Breast epithelium (tissue), 4 donors: ENCODE measurements around the gene MAK. TPM values are rescaled to one million over a fixed set of nuclear protein-coding genes. Genes with fewer than 3 reads are reported as not detected.
A peak's percentile ranks its signal among the peaks of the same experiment; 100 is the strongest.

Experiments used
- DNase-seq, 2 donors: peaks; one replicate each; pipeline ENCODE4 v3.0.0-alpha.2; 2019; ENCODE audit warnings: low spot score in 2 of 2
- H3K27ac ChIP-seq, 2 donors: fragments of 200-600 bp; sonication (generic) in 1 of 2; one replicate each; pipeline ENCODE4 v1.5.1; 2016 to 2019; ENCODE audit warnings: mild to moderate bottlenecking in 1 of 2
- H3K27me3 ChIP-seq, 2 donors: fragments of 200-600 bp; sonication (generic) in 1 of 2; one replicate each; pipeline versions ENCODE4 v1.5.1 to v1.6.0; 2017 to 2019; ENCODE audit warnings: control low read depth in 1 of 2, mild to moderate bottlenecking in 1 of 2
- H3K36me3 ChIP-seq: fragments of 200-600 bp; one replicate; pipeline ENCODE4 v1.5.1; 2019
- H3K4me1 ChIP-seq, 2 donors: fragments of 200-600 bp; sonication (generic); one replicate each; pipeline ENCODE4 v1.5.1; 2016 to 2019; ENCODE audit warnings: control low read depth in 1 of 2
- H3K4me3 ChIP-seq, 3 donors: fragments of 200-600 bp; sonication (generic); 1 replicate in 2 of 3; 2 replicates in 1 of 3; pipeline ENCODE4 v1.5.1; 2016 to 2019; ENCODE audit warnings: mild to moderate bottlenecking in 3 of 3, moderate library complexity in 2 of 3
- H3K9me3 ChIP-seq, 2 donors: fragments of 200-600 bp; sonication (generic) in 1 of 2; one replicate each; pipeline ENCODE4 v1.5.1; 2016 to 2019; ENCODE audit warnings: control low read depth in 1 of 2
- CTCF ChIP-seq, 3 donors: fragments of 450-650 bp; IDR thresholded peaks; one replicate each; pipeline ENCODE4 v1.5.1; 2016 to 2017; ENCODE audit warnings: antibody characterized with exemption in 3 of 3, mild to moderate bottlenecking in 3 of 3, moderate library complexity in 3 of 3
- POLR2A ChIP-seq: fragments of 450-650 bp; IDR thresholded peaks from one replicate; pipeline ENCODE4 v1.6.1; 2016; ENCODE audit warnings: antibody characterized with exemption, mild to moderate bottlenecking, moderate library complexity
- POLR2AphosphoS5 ChIP-seq, 3 donors: sonication (generic); formaldehyde crosslinking; IDR thresholded peaks; one replicate each; pipeline ENCODE4 v1.6.1; 2017; ENCODE audit warnings: antibody characterized with exemption in 3 of 3
- intact Hi-C: fragments of 100-400 bp; cut with DNase I; formaldehyde crosslinking; loops from one replicate; pipeline ENCODE4 v1.15.1; 2023; ENCODE audit warnings: low total_unique reads
- total RNA-seq, 3 donors: library from RNA; depleted of rRNA; stranded (reverse); fragments of >200 nt; gene quantifications; one replicate each; pipeline ENCODE4 v1.1.0, GENCODE V29; 2016

The MAK gene
- total RNA-seq, 3 donors from 2014 or later = 0.16 to 0.98 (median 0.59) TPM

- intact Hi-C loops = no loop called here
- H3K27ac ChIP-seq = peak overlapping the region; percentile 87 to 90
- no peak for DNase-seq
- no peaks in the 10 kb centered on the region for H3K4me1 ChIP-seq
- no peaks in the 10 kb centered on the region for H3K27me3 ChIP-seq
- TF ChIP-seq CTCF (IDR thresholded peaks at IDR 0.05) = no peak
- no peak for TF ChIP-seq POLR2A
- no peak for TF ChIP-seq POLR2AphosphoS5 (IDR thresholded peaks at IDR 0.05)
- H3K36me3 ChIP-seq = no peaks in the 10 kb centered on the region
- peaks cover 0 to 8% of the 10 kb centered on the region in 2 donors for H3K9me3 ChIP-seq
- H3K4me3 ChIP-seq = peak overlapping the region; percentile 73 to 76 (median 74)
These were observed 525 bp upstream of the MAK start for GRCh38 chr6:10838794-10839333.

- Histone ChIP-seq H3K27ac (peak overlapping the region; percentile 87 to 90), H3K9me3 (no peaks in the 10 kb centered on the region), H3K4me3 (peak overlapping the region; percentile 73 to 76 (median 74)), H3K27me3 (no peaks in the 10 kb centered on the region), H3K36me3 (no peaks in the 10 kb centered on the region), H3K4me1 (no peaks in the 10 kb centered on the region)
- no peak for DNase-seq
- intact Hi-C loops = no loop called here
- TF ChIP-seq POLR2A (no peak), CTCF (IDR thresholded peaks at IDR 0.05) (no peak), POLR2AphosphoS5 (IDR thresholded peaks at IDR 0.05) (no peak)
These were observed 731 bp downstream of the MAK start for GRCh38 chr6:10837622-10837994.

- no peak for TF ChIP-seq CTCF (IDR thresholded peaks at IDR 0.05)
- no peak for TF ChIP-seq POLR2AphosphoS5 (IDR thresholded peaks at IDR 0.05)
- intact Hi-C loops = no loop called here
- H3K27me3 ChIP-seq = no peaks in the 10 kb centered on the region
These were observed 1.2 kb downstream of the MAK start for GRCh38 chr6:10837009-10837621.

GRCh38 chr6:10834823-10835222 lies 3.5 kb downstream of the MAK start:
- H3K27me3 ChIP-seq = no peaks in the 10 kb centered on the region
- no peaks in the 10 kb centered on the region for H3K9me3 ChIP-seq
- intact Hi-C loops = no loop called here
- no peaks in the 10 kb centered on the region for H3K4me1 ChIP-seq
- no peak overlapping the region for H3K4me3 ChIP-seq
- DNase-seq = no peak
- H3K27ac ChIP-seq = no peak overlapping the region
- no peaks in the 10 kb centered on the region for H3K36me3 ChIP-seq
- no peak for TF ChIP-seq POLR2AphosphoS5 (IDR thresholded peaks at IDR 0.05)
- no peak for TF ChIP-seq POLR2A
- no peak for TF ChIP-seq CTCF (IDR thresholded peaks at IDR 0.05)

More at GRCh38 chr6:10837009-10837621, 1.2 kb downstream of the MAK start:
- DNase-seq = no peak
- no peaks in the 10 kb centered on the region for H3K4me1 ChIP-seq
- H3K27ac ChIP-seq = no peak overlapping the region
- H3K4me3 ChIP-seq = peak overlapping the region; percentile 73 to 76 (median 74)
- no peaks in the 10 kb centered on the region for H3K36me3 ChIP-seq
- H3K9me3 ChIP-seq = no peaks in the 10 kb centered on the region

GRCh38 chr6:10831609-10832008 lies 6.7 kb downstream of the MAK start:
- H3K27me3 ChIP-seq = no peaks in the 10 kb centered on the region
- DNase-seq = no peak
- peaks cover 4% of the 10 kb centered on the region for H3K36me3 ChIP-seq
- TF ChIP-seq CTCF (IDR thresholded peaks at IDR 0.05) (no peak), POLR2A (no peak), POLR2AphosphoS5 (IDR thresholded peaks at IDR 0.05) (no peak)
- H3K4me3 ChIP-seq = no peak overlapping the region
- H3K9me3 ChIP-seq = no peaks in the 10 kb centered on the region
- H3K27ac ChIP-seq = no peak overlapping the region
- no peaks in the 10 kb centered on the region for H3K4me1 ChIP-seq
- intact Hi-C loops = no loop called here
